ENCODE results near the gene ASMTL.

- TF ChIP-seq CTCF (IDR thresholded peaks at IDR 0.05) = no peak
- TF ChIP-seq EP300 (IDR thresholded peaks at IDR 0.05; ENCODE audit: low read depth) = no peak
- TF ChIP-seq POLR2A (IDR thresholded peaks at IDR 0.05) = no peak
- TF ChIP-seq POLR2AphosphoS5 (IDR thresholded peaks at IDR 0.05) = no peak
Measured at GRCh38 chrX:1466971-1467561, 14.4 kb upstream of the ASMTL start.
